GM12873 (cell line): Measurements from ENCODE around the gene PGAP3.

ENCODE experiments used
- CTCF ChIP-seq: IDR thresholded peaks from 2 replicates; pipeline ENCODE4 v1.5.1; 2012; ENCODE audit warnings: low read depth, mild to moderate bottlenecking, moderate library complexity, low read length, control low read depth; ENCODE audit not compliant: insufficient read depth; ENCODE audit errors: missing control alignments

Gene PGAP3

DNA sequence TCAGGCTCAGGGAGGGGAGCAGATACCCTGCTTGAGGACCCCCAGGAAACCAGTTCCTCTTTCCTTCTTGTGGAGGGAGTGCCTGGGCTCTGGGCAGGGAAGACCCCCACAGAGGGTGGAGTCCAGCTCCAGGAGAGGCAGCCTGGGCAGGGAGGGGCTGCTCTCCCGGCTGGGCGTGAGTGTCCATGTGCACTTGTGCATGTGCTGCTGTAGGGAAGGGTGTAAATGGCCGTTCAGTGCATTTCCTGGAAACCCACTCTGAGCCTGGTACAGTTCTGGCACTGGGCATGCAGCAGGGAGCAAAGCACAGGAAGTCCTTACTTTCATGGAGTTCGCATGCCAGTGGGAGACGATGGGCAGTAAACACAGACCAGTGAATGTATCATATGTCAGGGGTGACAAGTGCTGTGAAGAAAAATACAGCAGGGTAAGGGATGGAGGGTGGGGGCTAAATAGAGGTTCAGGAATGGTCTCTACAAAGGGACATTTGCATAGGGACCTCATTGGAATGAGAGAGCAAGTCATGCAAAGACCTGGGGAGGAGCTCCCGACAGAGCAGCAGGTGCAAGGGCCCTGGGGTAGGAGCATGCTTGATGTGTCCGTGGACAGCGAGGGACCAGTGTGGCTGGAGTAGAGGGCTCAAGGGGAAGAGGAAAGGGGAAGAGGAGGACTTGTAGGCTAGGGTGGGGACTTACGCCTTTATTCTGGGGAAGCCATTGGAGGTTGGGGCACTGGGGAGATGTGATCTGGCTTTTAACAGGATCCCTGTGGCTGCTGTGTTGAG, 45.4 kb downstream of the PGAP3 start:
- no peak for TF ChIP-seq CTCF

DNA sequence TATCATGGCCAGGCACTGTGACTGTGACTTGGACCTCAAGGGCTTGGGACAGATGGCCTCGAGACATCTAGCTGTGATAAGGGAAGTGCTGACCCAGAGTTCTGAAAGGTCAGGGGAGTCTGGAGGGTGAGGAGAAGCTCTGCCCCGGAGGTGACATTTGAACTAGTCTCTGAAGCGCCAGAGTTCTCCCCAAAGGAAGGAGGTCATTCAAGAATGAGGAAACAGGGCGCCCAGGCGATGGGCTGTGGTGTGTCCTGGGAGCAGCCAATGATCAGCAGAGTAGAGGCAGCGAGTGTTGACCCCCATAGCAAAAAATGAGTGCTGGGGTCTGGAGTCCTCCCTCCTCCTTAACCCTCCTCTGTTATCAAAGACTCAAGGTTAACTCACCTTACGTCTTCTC, 46.0 kb downstream of the PGAP3 start:
- TF ChIP-seq CTCF, result no peak

DNA sequence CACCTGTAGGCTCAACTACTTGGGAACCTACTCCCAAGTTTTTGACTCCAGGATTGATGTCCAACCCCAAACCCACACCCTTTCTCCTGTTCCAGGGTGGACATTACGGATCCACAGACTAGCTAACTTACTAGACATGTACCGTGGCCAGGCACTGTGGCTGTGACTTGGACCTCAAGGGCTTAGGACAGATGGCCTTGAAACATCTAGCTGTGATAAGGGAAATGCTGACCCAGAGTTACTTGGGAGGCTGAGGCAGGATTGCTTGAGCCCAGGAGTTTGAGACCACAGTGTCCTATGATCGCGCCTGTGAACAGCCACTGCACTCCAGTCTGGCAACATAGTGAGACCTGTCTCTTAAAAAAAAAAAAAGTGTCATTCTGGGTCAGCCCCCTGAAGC, 46.8 kb downstream of the PGAP3 start:
- TF ChIP-seq CTCF, result no peak

DNA sequence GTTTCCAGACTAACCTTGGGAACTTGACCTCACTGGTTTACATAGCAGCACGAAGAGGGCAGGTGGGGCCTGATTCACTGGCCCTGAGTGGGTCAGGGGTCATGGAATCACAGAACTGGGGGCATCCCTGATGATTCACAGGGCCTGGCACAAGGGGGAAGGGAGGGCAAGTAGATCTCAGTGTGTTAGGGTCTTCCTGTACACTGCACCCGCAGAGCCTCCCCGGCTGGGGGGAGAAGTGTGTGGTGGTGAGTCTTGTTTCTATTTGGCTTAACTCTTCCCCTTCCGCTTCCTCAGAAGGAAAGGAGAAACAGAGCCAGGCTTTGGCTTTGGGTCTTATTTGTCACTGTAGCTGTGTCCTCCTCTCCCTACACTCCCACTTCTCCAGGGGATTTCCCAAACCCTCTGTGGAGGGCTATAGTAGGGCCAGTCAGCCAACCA, 47.2 kb downstream of the PGAP3 start:
- TF ChIP-seq CTCF, result no peak

- no peak for TF ChIP-seq CTCF
Observed at GRCh38 chr17:39639566-39640458, 48.0 kb downstream of the PGAP3 start.

DNA sequence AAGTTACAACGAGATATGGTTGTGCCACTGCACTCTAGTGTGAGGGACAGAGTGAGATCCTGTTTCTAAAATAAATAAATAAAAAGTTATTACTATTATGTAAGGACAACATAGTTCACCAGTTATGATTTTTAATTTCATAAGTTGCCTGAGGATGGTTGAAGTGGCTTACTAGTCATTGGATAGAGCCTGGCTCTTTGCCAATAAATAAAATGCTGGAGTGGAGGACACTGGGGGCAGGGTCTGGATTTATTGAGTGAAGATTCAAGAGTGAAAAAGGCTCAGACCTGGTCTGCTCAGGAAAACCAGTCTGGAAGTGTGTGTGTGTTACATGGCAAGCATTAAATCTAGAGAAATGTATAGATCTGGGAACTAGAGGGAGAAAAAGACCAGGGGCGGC, 48.8 kb downstream of the PGAP3 start:
- no peak for TF ChIP-seq CTCF

GRCh38 chr17:39638317-39638716, 49.5 kb downstream of the PGAP3 start:
- TF ChIP-seq CTCF, result no peak
